NCI-H748 treated with DMSO at 0.1 percent for 48 hours (cell line): ENCODE results near the gene KRT77.

Source experiments
- DNase-seq: peaks from one replicate; lab custom pipeline; 2025; lab: John Stamatoyannopoulos, UW

Gene KRT77

DNA sequence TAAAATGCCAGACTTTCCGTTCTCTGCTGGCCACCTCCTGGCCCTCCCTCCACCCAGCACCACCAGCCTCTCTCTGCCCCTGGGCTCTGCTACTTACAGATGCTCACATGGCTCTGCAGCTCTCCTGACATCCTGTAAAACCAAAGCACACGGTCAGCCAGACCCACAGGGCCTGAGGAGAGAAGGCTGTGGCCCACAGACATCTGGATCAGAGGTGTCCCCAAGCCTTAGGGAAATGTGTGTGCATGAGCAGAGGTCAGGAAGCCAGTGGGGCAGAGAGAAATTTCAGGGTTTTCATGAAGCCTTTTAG is 11.5 kb downstream of the KRT77 start:
- DNase-seq = no peak

DNA sequence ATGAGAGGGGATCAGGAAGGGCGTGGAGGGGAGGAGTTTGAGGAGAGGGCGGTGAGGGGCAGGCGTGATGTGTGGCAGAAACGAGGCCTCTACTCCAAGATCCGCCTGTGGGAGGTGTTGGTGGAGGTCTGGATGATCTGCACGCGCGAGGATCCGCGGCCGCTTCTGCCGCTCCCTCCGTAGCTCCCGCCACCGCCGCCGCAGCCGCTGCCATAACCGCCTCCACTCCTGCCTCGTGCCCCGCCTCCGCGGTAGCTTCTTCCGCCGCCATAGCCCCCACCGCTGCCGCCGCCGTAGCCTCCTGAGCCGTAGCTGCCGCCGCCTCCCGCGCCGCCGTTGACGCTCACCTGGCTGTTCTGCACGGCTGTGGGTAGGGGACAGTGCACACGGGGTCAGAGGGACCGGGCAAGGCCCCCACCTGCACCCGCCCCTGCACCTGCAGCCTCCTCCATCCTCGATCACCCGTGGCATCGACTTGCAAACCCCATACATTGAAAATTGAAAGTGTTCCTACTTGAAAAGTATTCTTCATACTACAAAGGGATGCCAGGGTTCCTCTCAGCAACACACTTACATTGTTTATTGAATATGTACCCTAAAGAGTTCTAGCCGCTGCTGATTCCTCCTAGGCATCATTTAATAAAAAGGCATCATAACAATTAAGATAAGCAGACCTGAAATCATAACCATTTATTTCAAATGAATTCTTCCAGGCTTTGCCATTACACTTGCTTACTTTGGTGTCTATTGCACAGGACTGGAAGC is 12.1 kb downstream of the KRT77 start:
- DNase-seq = peak; percentile 37

DNA sequence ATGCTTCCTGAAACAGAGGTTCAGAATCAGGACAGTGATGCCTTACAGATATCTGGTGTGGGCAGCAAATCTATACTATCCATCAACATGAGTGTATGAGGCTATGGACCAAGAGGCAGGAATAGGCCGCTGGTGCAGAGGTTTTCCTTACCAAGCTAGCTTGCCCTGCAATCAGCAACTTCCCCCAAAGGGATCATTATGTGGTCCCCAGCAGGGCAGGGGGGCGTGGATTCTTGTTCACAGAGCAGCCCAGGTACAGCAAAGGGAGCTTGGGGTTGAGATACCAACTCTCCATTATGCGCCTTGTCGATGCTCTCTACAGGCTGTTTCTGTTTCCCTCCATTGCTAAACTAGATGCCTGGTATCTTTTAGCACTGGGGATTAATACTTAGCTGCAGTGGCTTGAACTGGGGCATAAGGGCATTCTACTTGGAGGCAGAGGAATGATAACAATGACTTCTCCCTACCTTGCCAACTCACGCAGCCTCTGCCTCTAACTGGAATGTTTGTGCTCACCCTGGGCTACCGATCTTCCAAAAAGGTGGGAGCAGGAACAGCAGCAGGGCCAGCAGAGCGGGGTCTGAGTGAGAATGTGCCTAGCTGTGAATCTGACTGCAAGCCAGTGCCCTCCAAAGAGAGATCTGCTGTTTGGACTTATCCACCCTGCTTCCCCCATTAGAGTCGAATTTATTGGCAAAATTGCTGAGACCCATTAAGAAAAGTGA is 12.8 kb downstream of the KRT77 start:
- no peak for DNase-seq

DNA sequence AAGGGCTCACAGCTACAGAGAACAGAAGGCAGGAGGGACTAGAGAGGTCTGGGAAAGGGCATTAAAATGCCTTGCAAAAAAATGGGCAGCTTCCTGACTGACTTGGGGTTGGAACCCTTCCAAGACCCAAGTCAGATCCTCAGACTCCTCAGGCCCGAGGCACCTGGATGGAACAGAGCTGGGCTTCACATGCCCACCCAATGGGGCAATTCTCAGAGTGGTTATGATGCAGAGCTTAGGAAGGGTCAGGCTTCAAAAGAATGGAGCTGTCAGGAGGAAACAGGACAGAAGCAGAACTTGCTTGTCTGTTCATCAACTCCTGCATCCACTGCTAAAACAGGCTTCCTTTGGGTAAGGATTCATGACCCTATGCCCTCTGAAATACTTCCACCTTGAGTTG is 13.4 kb downstream of the KRT77 start:
- DNase-seq = no peak

DNA sequence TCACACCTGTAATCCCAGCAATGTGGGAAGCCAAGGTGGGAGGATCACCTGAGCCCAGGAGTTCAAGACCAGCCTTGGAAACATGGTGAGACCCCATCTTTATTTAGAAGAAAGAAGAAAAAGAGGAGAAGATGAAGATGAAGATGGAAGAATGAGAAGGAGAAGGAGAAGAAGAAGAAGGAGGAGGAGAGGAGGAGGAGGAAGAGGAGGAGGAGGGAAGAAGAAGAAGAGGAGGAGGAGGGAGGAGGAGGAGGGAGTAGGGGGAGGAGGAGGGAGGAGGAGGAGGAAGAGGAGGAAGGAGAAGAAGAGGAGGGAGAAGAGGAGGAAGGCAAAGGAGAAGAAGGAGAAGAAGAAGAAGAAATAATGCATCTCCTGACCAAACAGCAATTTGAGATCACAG is 14.1 kb downstream of the KRT77 start:
- no peak for DNase-seq

DNA sequence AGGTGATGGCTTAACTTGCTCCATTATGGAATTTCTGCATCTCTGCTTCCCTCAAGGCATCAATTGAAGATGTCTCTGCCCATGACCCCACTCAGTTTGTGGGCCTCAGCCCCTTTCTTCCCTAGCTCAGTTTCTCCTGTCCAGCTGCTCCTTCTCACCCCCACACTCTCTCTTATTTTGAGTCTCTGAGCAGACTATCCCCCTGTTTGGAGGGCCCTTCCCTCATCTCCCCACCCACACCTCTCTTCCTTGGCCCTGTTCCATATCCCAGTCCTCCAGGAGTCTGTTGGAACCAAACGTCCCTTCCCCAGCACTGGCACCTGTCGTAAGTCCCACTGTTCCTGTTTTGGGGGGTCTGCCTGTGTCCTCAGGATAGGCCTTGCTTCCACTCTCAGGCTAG is 14.8 kb downstream of the KRT77 start:
- no peak for DNase-seq

DNA sequence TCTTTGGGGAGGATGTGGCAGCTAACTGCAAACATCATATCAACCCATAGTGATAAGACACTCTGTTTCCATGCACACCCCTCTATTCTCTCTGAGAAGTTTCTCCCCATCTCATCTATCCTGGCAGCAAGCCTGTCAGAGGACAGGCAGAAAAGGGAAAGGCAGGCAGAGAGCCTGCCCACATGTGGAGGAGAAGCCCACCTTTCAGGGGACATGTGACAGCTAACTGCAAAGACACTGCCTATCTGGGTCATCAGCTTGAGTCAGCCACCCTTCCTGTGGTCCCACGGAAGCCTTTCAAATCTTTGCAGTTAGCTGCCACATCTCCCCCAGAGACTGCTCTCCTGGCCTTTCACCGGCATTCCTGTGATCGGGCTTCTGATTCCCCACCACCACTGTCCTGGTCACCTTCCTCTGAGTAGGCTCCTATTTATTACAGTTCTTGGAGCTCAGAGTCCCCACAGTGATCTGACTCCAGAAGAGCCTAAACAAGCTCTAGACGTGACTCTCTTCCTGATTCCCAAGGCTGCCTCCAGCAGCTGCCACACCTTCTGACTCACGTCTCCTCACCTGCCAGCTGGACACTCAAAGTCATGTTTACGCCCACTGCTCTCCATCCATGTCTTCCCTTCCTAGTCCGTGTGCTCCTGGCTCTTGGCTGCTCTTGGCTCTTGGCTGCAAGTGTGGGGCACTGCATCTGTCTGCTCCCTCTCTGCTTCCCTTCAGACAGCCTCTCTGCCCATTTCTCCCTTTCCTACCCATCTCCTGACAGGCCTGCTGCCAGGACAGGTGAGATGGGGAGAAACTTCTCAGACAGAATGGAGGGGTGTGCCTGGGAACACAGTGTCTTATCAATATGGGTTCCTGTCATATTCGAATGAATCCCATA is 15.6 kb downstream of the KRT77 start:
- DNase-seq = no peak

DNA sequence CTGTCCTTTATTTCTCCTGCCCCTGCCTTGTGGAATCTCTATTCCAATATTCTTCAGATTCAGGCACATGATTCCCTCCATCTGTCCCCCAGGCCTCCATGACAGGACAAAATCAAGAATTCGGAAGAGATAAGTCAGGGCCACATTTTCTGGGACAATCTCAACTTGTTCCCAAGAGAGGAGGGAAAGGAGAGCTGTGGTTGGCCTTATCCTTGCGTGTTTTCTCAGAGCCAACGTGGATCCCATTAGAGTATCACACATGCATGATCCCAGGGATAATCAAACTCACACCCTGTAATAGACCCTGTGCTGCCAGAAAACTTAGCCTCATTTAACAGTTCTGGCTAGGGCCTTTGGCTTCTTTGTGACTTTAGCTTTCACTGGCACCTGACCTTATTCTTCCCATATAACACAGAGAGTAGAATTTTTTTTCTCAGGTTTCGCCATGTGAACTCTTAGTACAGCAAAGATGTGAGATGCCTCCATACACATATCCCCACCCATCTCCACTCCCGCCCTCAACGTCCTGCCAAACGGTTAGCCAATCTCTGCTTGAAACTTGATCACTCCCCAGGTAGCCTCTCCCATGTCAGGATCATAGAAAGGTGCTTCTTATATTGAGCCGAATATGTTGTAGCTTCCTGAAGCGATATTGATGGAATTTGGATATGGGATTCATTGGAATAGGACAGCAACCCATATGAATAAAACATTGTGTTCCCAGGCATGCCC is 16.4 kb downstream of the KRT77 start:
- DNase-seq = no peak

DNA sequence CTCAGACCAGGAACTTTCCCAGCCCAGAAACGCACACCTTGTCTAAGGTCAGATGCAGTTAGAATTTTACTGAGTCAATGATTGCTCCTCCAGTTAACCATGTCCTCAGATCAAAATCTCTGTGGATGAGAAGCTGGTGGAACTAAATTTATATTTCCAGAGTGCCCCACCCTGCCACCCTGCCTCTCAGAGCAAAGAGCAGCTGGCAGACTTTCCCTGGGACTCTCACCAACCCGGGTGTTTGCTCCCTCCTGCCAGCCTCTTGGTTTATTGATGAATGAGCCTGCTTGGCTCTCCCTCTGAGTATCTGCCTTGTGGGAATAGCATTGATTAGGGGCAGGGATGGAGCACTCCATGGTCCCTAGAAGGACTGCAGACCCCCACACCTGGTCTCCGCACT is 17.3 kb downstream of the KRT77 start:
- DNase-seq = no peak

DNA sequence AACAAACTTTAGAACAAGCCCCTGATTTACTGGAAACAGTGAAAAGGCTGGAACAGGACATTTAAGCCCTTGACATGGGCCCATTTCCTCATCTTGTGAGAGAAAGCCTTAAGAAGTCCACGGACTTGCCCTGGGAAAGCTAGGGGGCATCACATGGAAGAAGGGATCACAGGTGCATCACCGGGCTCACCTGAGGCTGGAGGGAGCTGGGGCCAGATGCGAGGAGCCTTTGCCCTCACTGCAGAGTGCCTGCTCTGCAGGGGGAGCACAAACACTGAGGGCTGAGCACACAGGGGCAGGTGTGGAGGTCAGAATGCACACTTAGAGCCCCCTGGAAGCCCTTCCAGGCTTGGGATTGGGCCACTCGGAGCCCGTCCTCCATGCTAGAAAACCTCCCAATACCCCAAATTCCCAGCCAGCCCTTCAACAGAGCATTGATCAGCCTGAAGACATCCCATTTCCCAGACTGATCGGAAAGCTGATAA is 17.9 kb downstream of the KRT77 start:
- no peak for DNase-seq

DNA sequence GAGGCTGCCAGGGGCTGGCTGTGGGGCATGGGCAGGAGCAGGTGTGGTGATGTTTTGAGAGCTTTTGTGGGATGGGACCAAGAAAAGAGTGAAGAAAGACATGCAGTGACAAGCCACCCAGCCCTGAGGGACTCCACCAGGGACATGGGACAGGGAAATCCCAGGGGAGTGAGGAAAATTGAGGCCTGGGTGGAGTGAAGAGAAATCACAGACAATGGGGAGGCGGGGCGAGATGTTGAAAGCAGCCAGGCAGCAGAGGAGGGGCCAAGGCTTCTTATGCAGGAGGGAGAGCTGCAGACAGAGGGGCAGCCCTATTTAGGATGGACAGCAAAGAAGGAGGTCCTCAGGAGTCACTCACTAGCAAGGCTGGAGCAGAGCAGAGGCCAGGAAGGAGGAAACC is 18.9 kb downstream of the KRT77 start:
- DNase-seq = no peak

DNA sequence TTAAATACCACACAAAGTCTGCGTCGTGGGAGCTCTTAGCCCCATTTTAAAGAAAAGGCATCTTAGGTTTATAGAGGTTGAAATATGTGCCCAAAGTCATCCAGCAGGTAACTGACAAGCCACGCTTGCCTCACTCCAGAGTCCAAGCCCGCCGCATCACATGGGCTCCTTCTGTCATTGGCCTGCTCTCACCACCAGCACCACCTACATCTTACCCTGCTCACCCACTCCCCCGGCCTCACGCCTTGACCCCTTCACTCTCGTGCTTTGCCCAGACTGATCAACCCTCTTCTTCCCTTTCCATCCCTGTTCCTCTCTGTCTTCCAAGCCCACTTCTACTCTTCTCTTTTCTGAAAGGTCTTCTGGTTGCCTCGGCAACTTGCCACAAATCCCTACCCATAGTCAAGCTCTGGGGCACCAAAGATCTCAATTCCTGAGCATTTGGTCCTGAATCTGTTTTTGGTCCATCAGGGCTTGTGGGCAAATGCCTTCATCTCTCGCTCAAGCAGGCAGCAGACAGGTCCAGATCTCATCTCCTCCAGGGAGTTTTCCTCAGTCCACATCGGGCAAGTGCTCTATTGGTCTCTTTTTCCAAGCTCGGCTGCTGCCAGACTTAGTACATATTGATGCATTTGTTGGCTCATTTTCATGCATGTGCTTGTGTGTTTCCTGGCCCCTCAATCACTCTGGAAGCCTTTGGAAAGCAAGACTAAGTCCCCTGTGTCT is 19.6 kb downstream of the KRT77 start:
- no peak for DNase-seq

DNA sequence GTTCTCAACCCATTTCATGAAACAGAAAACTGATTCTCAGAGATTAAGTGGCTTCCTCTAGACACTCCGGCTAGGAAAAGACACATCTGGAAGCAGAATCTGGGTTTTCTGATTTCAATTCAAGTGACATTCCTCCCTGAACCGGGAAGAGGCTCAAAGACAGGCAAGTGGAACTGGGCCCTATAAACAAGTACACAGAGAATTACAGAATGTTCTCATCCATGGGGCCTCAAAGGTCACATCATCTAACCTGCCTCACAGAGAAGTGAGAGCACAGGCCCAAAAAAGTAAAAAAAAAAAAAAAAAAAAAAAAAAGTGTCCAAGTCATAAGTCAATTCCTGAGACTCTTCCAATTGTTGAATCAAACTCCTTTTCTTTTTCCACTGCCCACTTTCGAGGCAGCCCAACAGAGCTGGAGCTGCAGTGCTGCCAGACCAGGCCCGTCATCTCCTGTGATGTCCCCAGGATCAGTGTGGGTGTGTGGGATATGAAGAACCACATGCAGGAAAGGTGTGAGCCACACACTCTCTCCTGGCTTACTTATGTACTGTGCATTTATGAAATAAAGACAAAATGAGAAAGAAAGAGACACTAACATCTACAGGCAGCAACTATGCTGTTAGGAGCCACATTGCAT is 20.3 kb downstream of the KRT77 start:
- no peak for DNase-seq

DNA sequence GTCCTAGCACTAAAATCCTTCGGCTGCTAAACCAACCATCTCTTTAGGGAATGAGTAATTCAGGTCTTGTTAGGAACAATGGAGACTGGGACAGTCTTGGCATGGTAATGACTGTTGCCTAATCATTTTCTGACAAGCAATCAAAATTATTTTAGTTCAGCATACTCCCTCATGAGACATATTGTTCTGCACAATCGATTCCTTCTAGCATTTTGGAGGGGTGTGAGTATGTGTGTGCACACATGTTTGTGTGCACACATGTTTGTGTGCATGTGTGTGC is 21.0 kb downstream of the KRT77 start:
- DNase-seq = no peak

DNA sequence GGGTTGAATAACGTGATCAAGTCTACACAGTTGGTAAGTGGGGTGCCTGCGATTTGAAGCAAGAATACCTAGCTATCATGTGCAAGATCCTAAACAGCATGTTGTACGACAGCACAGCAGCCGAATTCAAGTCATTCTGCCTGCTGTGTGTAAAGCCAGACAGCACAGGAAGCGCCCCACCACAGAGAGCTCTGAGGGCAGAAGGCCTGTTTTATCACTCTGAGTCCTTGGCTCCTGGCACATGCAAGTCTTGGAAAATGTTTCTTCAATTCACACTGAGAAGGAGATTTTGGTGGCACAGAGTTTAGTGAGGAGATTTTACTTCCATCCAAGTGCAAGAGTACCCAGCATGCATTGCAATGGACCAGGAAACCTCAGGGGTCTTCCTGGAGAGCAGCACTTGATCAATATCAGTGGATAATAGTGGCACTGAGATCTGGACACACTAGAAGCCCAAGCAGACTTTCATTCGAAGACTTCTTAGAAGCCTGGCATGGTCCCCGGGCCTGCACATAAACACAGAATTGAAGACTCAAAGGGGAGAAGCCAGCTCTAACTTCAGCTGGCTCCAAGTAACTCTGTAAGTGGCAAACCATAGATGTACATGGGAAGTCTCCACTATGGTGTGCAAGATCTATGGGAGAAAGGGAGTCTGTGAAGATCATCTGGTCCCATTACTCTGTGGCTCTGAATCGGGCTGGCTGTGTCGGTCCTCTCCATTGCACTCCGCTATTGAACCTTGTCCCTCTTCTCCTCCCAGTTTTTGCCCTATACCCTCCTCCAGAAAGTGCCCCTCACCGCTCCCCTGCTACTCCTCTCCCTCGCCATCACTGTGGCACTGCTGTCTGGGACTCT is 21.6 kb downstream of the KRT77 start:
- no peak for DNase-seq

DNA sequence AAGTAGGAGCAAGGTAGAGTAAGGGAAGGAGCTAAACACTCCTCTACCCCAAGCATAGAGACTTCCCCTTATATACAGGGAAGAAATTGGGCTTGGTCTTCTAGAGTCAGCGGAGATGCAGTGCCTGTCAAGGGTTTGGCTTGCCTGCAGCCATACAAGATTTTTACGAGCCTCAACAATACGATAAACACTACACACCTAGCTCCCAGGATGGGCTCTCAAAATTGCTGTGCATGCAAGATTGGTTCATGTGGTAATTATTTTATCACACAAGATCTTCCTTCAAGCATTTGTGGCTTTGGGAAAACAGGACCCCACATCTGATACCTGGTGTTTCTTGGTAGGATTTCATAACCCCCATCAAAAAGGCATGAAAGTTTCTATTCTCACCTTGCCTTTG is 23.0 kb downstream of the KRT77 start, which contains the start of gene KRT1:
TSS of gene KRT1 (minus strand) at position 45 of the 400 bp plus-strand sequence. CDS start 59 bp downstream, outside the sequence.
- DNase-seq = no peak

DNA sequence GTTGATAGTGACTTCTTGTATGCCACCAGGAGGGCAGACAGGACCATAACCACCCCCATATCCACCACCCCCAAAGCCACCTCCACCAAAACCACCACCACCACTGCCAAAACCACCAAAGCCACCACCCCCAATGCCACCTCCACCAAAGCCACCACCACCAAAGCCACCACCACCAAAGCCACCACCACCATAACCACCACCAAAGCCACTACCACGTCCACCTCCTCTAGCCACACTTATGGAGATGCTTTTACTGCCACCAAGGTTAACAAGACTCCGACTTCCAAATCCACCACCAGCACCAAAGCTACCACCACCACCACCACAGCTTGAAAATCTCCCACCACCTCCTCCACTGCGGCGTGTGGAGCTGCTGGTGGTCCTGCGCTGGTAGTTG is 23.4 kb downstream of the KRT77 start:
- DNase-seq = no peak

DNA sequence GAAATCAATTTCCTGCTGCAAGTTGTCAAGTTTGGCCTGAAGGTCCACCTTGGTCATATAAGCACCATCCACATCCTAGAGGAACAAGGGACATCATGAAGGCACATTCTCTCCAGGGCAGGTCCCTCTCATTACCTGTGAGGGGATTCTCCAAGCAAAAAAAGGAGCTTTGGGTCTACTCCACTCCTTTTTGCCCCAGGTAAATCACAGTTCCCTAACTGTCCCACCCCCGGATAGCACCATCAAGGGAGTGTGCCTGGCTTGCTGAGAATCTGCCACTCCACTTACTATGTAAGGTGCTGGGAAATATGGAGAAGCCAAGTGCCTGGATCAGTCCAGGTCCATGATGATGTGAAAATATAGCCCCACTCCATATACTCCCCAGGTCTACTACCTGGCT is 25.7 kb downstream of the KRT77 start:
- DNase-seq = no peak

DNA sequence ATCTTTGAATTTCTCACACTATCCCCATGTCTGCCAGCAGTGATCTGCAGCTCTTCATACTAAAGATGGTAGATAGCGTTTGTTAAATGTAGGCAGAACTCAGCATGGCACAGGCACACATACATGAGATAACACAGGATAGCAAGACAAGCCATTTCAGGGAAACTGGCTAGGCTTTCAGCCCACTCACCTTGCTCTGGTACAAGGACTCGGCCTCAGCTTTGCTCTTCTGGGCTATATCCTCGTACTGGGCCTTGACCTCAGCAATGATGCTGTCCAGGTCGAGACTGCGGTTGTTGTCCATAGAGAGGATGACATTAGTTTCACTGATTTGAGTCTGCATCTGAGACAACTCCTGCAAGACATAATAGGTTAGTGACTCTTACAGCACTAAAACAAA is 26.2 kb downstream of the KRT77 start:
- DNase-seq = no peak

DNA sequence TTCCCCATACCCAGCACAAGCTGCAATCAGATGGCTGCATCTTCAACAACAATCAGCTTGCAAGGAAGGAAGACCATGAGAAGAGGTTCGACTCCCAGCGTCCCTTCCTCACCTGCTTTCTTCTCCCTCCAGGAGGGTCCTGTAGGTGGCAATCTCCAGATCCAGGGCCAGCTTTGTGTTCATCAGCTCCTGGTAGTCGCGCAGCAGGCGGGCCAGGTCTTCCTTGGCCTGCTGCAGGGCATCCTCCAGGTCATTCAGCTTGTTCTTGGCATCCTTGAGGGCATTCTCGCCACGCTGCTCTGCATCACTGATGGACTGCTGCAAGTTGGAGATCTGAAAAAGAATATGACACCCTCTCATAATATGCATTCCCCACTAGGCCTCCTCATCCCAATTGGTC is 27.2 kb downstream of the KRT77 start:
- DNase-seq = no peak
